Neural cell (in vitro differentiated cells): ENCODE data around the gene NAA15. TPM values are rescaled to one million over a fixed set of nuclear protein-coding genes. Genes with fewer than 3 reads are reported as not detected.

Experiments
- H2AFZ ChIP-seq: fragments of 200-600, 300-800 bp; sonication (generic), shearing (Covaris generic); 2 replicates; pipeline ENCODE4 v1.6.0; 2014; ENCODE audit warnings: low read depth, mild to moderate bottlenecking, antibody characterized with exemption, low read length, moderate library complexity
- H3F3A ChIP-seq: fragments of 200-600 bp; shearing (Covaris generic); 2 replicates; pipeline ENCODE4 v1.6.1; 2016; ENCODE audit warnings: mild to moderate bottlenecking, moderate library complexity, mixed read lengths, antibody characterized with exemption, low read length; ENCODE audit not compliant: insufficient read depth, poor library complexity, severe bottlenecking
- H3K27ac ChIP-seq: fragments of 200-600, 300-800 bp; sonication (generic), shearing (Covaris generic); 2 replicates; pipeline ENCODE4 v1.5.1; 2014; ENCODE audit warnings: mild to moderate bottlenecking, low read length, moderate library complexity
- H3K27me3 ChIP-seq: fragments of 300-800, 200-600 bp; sonication (generic), shearing (Covaris generic); 2 replicates; pipeline ENCODE4 v1.6.0; 2014; ENCODE audit warnings: mild to moderate bottlenecking, low read depth, low read length, moderate library complexity; ENCODE audit not compliant: insufficient read depth
- H3K36me3 ChIP-seq: fragments of 300-800, 200-600 bp; sonication (generic), shearing (Covaris generic); 2 replicates; pipeline ENCODE4 v1.5.1; 2014; ENCODE audit warnings: mild to moderate bottlenecking, antibody characterized with exemption, low read length, moderate library complexity; ENCODE audit not compliant: insufficient read depth
- H3K4me2 ChIP-seq: fragments of 300-800, 200-600 bp; sonication (generic), shearing (Covaris generic); 2 replicates; pipeline ENCODE4 v1.6.0; 2014; ENCODE audit warnings: mild to moderate bottlenecking, low read length
- H3K4me3 ChIP-seq: fragments of 300-800, 200-600 bp; sonication (generic), shearing (Covaris generic); 2 replicates; pipeline ENCODE4 v1.5.1; 2014; ENCODE audit warnings: mild to moderate bottlenecking, low read length, moderate library complexity
- H3K79me2 ChIP-seq: fragments of 200-600 bp; shearing (Covaris generic); replicated peaks from 2 replicates; pipeline ENCODE4 v1.6.0; 2014; ENCODE audit warnings: mild to moderate bottlenecking, low read length, moderate library complexity; ENCODE audit not compliant: insufficient read depth
- H3K9ac ChIP-seq: fragments of 300-800, 200-600 bp; sonication (generic), shearing (Covaris generic); 2 replicates; pipeline ENCODE4 v1.6.1; 2016; ENCODE audit warnings: mild to moderate bottlenecking, low read length, mixed read lengths
- H3K9me2 ChIP-seq: fragments of 200-600 bp; shearing (Covaris generic); 2 replicates; pipeline ENCODE4 v1.6.1; 2016; ENCODE audit warnings: mild to moderate bottlenecking, low read length, mixed read lengths; ENCODE audit not compliant: insufficient read depth
- H3K9me3 ChIP-seq: fragments of 200-600, 300-800 bp; sonication (generic), shearing (Covaris generic); 2 replicates; pipeline ENCODE4 v1.6.1; 2016; ENCODE audit warnings: mild to moderate bottlenecking, mixed run types, low read length, moderate library complexity, mixed read lengths
- H4K20me1 ChIP-seq: fragments of 200-600 bp; shearing (Covaris generic); 2 replicates; pipeline ENCODE4 v1.6.1; 2016; ENCODE audit warnings: mild to moderate bottlenecking, mixed run types; ENCODE audit not compliant: insufficient read depth
- EZH2 ChIP-seq: fragments of 200-600, 300-800 bp; shearing (Covaris generic), sonication (generic); IDR thresholded peaks from 2 replicates; pipeline ENCODE4 v1.6.1; 2014; ENCODE audit warnings: antibody characterized with exemption, low read length, borderline replicate concordance, mild to moderate bottlenecking; ENCODE audit not compliant: insufficient read depth, poor library complexity, severe bottlenecking
- MXI1 ChIP-seq: fragments of 450-650 bp; conservative IDR thresholded peaks from 2 replicates; pipeline ENCODE4 v1.6.1; 2014; ENCODE audit warnings: antibody characterized with exemption, mild to moderate bottlenecking; ENCODE audit not compliant: poor library complexity, severe bottlenecking
- POLR2AphosphoS5 ChIP-seq: IDR thresholded peaks from 2 replicates; pipeline ENCODE4 v1.6.1; 2012
- RAD21 ChIP-seq: fragments of 450-650 bp; conservative IDR thresholded peaks from 2 replicates; pipeline ENCODE4 v1.6.1; 2014; ENCODE audit warnings: antibody characterized with exemption, mild to moderate bottlenecking, moderate library complexity
- REST ChIP-seq: IDR thresholded peaks from 2 replicates; pipeline ENCODE4 v1.6.1; 2012; ENCODE audit warnings: borderline replicate concordance
- SMC3 ChIP-seq: fragments of 450-650 bp; conservative IDR thresholded peaks from 2 replicates; pipeline ENCODE4 v1.6.1; 2014; ENCODE audit warnings: antibody characterized with exemption, mild to moderate bottlenecking, moderate library complexity; ENCODE audit not compliant: poor library complexity
- TAF1 ChIP-seq: IDR thresholded peaks from 2 replicates; pipeline ENCODE4 v1.6.1; 2012; ENCODE audit warnings: low read depth
- polyA plus RNA-seq: library from polyadenylated mRNA; depleted of rRNA; stranded (reverse); fragments of >200 nt; gene quantifications from 2 replicates; pipeline ENCODE4 v1.2.3, GENCODE V29; 2014
- TF ChIP-seq, protein P1 (sequence below): fragments of 450-650 bp; IDR thresholded peaks from 2 replicates; pipeline ENCODE4 v1.5.1; 2014; ENCODE audit warnings: antibody characterized with exemption, mild to moderate bottlenecking, moderate library complexity; ENCODE audit not compliant: poor library complexity, severe bottlenecking

The NAA15 gene
- polyA plus RNA-seq, 1 donor from 2014 or later: 12.5 TPM

- Histone ChIP-seq H2AFZ (no peak overlapping the region), H3K9me2 (no peaks in the 10 kb centered on the region), H3K4me3 (no peak overlapping the region), H3K4me2 (no peak overlapping the region), H3K36me3 (no peaks in the 10 kb centered on the region), H3K27ac (no peak overlapping the region), H3K9me3 (no peaks in the 10 kb centered on the region), H3F3A (no peaks in the 10 kb centered on the region), H3K79me2 (no peaks in the 10 kb centered on the region), H3K9ac (no peak overlapping the region), H4K20me1 (no peaks in the 10 kb centered on the region), H3K27me3 (no peaks in the 10 kb centered on the region)
- TF ChIP-seq SMC3 (no peak), EZH2 (no peak), RAD21 (no peak), MXI1 (no peak), TAF1 (no peak), REST (no peak), POLR2AphosphoS5 (no peak)
- TF ChIP-seq, protein P1, sequence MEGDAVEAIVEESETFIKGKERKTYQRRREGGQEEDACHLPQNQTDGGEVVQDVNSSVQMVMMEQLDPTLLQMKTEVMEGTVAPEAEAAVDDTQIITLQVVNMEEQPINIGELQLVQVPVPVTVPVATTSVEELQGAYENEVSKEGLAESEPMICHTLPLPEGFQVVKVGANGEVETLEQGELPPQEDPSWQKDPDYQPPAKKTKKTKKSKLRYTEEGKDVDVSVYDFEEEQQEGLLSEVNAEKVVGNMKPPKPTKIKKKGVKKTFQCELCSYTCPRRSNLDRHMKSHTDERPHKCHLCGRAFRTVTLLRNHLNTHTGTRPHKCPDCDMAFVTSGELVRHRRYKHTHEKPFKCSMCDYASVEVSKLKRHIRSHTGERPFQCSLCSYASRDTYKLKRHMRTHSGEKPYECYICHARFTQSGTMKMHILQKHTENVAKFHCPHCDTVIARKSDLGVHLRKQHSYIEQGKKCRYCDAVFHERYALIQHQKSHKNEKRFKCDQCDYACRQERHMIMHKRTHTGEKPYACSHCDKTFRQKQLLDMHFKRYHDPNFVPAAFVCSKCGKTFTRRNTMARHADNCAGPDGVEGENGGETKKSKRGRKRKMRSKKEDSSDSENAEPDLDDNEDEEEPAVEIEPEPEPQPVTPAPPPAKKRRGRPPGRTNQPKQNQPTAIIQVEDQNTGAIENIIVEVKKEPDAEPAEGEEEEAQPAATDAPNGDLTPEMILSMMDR: no peak
Measured at GRCh38 chr4:139265654-139266053, 35.7 kb upstream of the NAA15 start.

GRCh38 chr4:139266208-139266582, 35.1 kb upstream of the NAA15 start:
- Histone ChIP-seq H3K4me3 (no peak overlapping the region), H3K36me3 (no peaks in the 10 kb centered on the region), H3K79me2 (no peaks in the 10 kb centered on the region), H3F3A (no peaks in the 10 kb centered on the region), H3K9ac (no peak overlapping the region), H3K27ac (no peak overlapping the region), H4K20me1 (no peaks in the 10 kb centered on the region), H3K9me2 (no peaks in the 10 kb centered on the region), H2AFZ (no peak overlapping the region), H3K4me2 (no peak overlapping the region), H3K9me3 (no peaks in the 10 kb centered on the region), H3K27me3 (no peaks in the 10 kb centered on the region)
- no peak for TF ChIP-seq MXI1
- no peak for TF ChIP-seq RAD21
- no peak for TF ChIP-seq POLR2AphosphoS5

GRCh38 chr4:139266583-139267257, 34.6 kb upstream of the NAA15 start:
- Histone ChIP-seq H3K27ac (no peak overlapping the region), H4K20me1 (no peaks in the 10 kb centered on the region), H3K4me2 (no peak overlapping the region), H3F3A (no peaks in the 10 kb centered on the region), H3K9ac (no peak overlapping the region), H3K79me2 (no peaks in the 10 kb centered on the region), H2AFZ (no peak overlapping the region), H3K4me3 (no peak overlapping the region), H3K9me3 (no peaks in the 10 kb centered on the region), H3K36me3 (no peaks in the 10 kb centered on the region), H3K27me3 (no peaks in the 10 kb centered on the region), H3K9me2 (no peaks in the 10 kb centered on the region)
- TF ChIP-seq MXI1 (no peak), RAD21 (no peak), EZH2 (no peak)
